Stimulated activated CD8-positive, alpha-beta memory T cell treated with anti-CD3 and anti-CD28 coated beads, Interleukin-7, amount 100 ng/mL, for 48 hours (primary cell): ENCODE data around the gene CYTH3.

ENCODE experiments used
- DNase-seq, 2 donors: peaks; one replicate each; pipeline ENCODE4 v3.0.0-alpha.2; 2020; ENCODE audit warnings: low read depth in 1 of 2; ENCODE audit errors: extremely low read depth in 1 of 2

CYTH3 gene

GRCh38 chr7:6116211-6116610, 156.2 kb downstream of the CYTH3 start:
- no peak for DNase-seq
